GM12878 (cell line): ENCODE results near the gene SERPINB5. TPM values are rescaled to one million over a fixed set of nuclear protein-coding genes. Genes with fewer than 3 reads are reported as not detected.

ENCODE experiments used
- ATAC-seq: fragments of 200-7000 bp; cut with Tn5 transposase; 3 replicates; pipeline ENCODE4 v1.9.1; 2020; ENCODE audit warnings: mild to moderate bottlenecking, moderate library complexity
- BruUV-seq: library from RNA; stranded (reverse); fragments of 400-500 nt; replicated peaks from 2 replicates; lab custom pipeline; 2021; lab: Mats Ljungman, UMichigan
- CTCF ChIA-PET: fragments of 300-600 bp; sonication (Branson Sonifier 250); formaldehyde crosslinking; extraction: SDS; loops from one replicate; lab custom pipeline; 2021; ENCODE audit warnings: inconsistent platforms; lab: Yijun Ruan, JAX
- POLR2A ChIA-PET: fragments of 350-600 bp; formaldehyde crosslinking; extraction: SDS; loops from one replicate; lab custom pipeline; 2021; ENCODE audit warnings: inconsistent platforms; lab: Charles Lee
- RAD21 ChIA-PET: fragments of 300-600 bp; sonication (Branson Sonifier 250); formaldehyde crosslinking; loops from one replicate; lab custom pipeline; 2023; ENCODE audit warnings: antibody characterized with exemption; ENCODE audit not compliant: unreplicated experiment; lab: Charles Lee
- SMC1A ChIA-PET: fragments of 300-600 bp; sonication (Branson Sonifier 250); formaldehyde crosslinking; loops from one replicate; lab custom pipeline; 2023; ENCODE audit not compliant: unreplicated experiment, uncharacterized antibody; lab: Charles Lee
- DNase-seq: peaks from one replicate; pipeline ENCODE4 v3.0.0-alpha.2; 2011; ENCODE audit warnings: low read depth, low spot score
- FAIRE-seq: peaks from 3 replicates; lab custom pipeline; 2011; peaks lifted over from hg19 to GRCh38; lab: Jason Lieb, UNC
- H2AFZ ChIP-seq: 2 replicates; pipeline ENCODE4 v1.6.0; 2011; ENCODE audit warnings: low read depth, low read length, control low read depth; ENCODE audit not compliant: control insufficient read depth
- H3K27ac ChIP-seq: 2 replicates; pipeline ENCODE4 v1.5.1; 2011; ENCODE audit warnings: control low read depth; ENCODE audit not compliant: control insufficient read depth, insufficient read depth
- H3K27me3 ChIP-seq, 2 experiments: replicated peaks in 1 of 2; 2 replicates each; pipeline versions ENCODE4 v1.6.0 to v1.6.1; 2011; ENCODE audit warnings: low read length in 1 of 2; ENCODE audit not compliant: control insufficient read depth in 2 of 2, insufficient read depth in 2 of 2
- H3K36me3 ChIP-seq, 2 experiments: 2 replicates each; pipeline ENCODE4 v1.5.1; 2011; ENCODE audit warnings: low read length in 1 of 2; ENCODE audit not compliant: control insufficient read depth in 2 of 2, insufficient read depth in 2 of 2
- H3K4me1 ChIP-seq: 2 replicates; pipeline ENCODE4 v1.6.1; 2011; ENCODE audit warnings: mild to moderate bottlenecking, low read length, moderate library complexity, mixed read lengths; ENCODE audit not compliant: control insufficient read depth, insufficient read depth
- H3K4me2 ChIP-seq: 2 replicates; pipeline ENCODE4 v1.6.0; 2011; ENCODE audit warnings: control low read depth; ENCODE audit not compliant: control insufficient read depth, insufficient read depth
- H3K4me3 ChIP-seq: fragments of 200-600 bp; sonication (generic); 2 replicates; pipeline ENCODE4 v1.5.1; 2016
- H3K79me2 ChIP-seq: 2 replicates; pipeline ENCODE4 v1.6.0; 2011; ENCODE audit warnings: low read length; ENCODE audit not compliant: control insufficient read depth, insufficient read depth
- H3K9ac ChIP-seq: 2 replicates; pipeline ENCODE4 v1.8.0; 2011; ENCODE audit warnings: low read length, control low read depth, mixed read lengths; ENCODE audit not compliant: control insufficient read depth, insufficient read depth
- H3K9me3 ChIP-seq: replicated peaks from 3 replicates; pipeline ENCODE4 v1.5.1; 2011; ENCODE audit warnings: mild to moderate bottlenecking, low read length; ENCODE audit not compliant: control insufficient read depth, insufficient read depth
- H4K20me1 ChIP-seq: 2 replicates; pipeline ENCODE4 v1.6.0; 2011; ENCODE audit not compliant: control insufficient read depth, insufficient read depth
- ATF7 ChIP-seq: fragments of 450-650 bp; IDR thresholded peaks from 2 replicates; pipeline ENCODE4 v1.6.1; 2016; ENCODE audit warnings: low read depth, mild to moderate bottlenecking
- BCL11A ChIP-seq: IDR thresholded peaks from 2 replicates; pipeline ENCODE4 v1.6.1; 2011; ENCODE audit warnings: low read depth, low read length
- CHD4 ChIP-seq: fragments of 200-600 bp; sonication (generic); IDR thresholded peaks from 2 replicates; pipeline ENCODE4 v1.6.1; 2016; ENCODE audit warnings: mild to moderate bottlenecking
- CREB1 ChIP-seq: IDR thresholded peaks from 2 replicates; pipeline ENCODE4 v1.6.1; 2012; ENCODE audit warnings: low read depth, mild to moderate bottlenecking, inconsistent platforms
- EP300 ChIP-seq, 2 experiments: fragments of 150-350 bp in 1 of 2; IDR thresholded peaks; 2 replicates each; pipeline ENCODE4 v1.6.1; 2011 to 2012; ENCODE audit warnings: low read depth in 2 of 2, low read length in 2 of 2, borderline replicate concordance in 1 of 2, improper control_type of control experiment in 1 of 2, inconsistent platforms in 1 of 2; ENCODE audit not compliant: control insufficient read depth in 1 of 2
- ESRRA ChIP-seq: IDR thresholded peaks from 2 replicates; pipeline ENCODE4 v1.6.1; 2012; ENCODE audit warnings: mild to moderate bottlenecking, low read length, improper control_type of control experiment
- ETV6 ChIP-seq, 2 experiments: fragments of 450-650 bp in 1 of 2; IDR thresholded peaks in 1 of 2; conservative IDR thresholded peaks in 1 of 2; 2 replicates each; pipeline ENCODE4 v1.6.1; 2014; ENCODE audit warnings: antibody characterized with exemption in 1 of 2, borderline replicate concordance in 1 of 2, low read depth in 1 of 2, mild to moderate bottlenecking in 1 of 2, moderate library complexity in 1 of 2
- HCFC1 ChIP-seq: fragments of 150-350 bp; IDR thresholded peaks from 2 replicates; pipeline ENCODE4 v1.6.1; 2014; ENCODE audit warnings: low read length
- HDAC6 ChIP-seq: fragments of 200-600 bp; sonication (generic); IDR thresholded peaks from one replicate; pipeline ENCODE4 v1.8.0; 2017; ENCODE audit warnings: antibody characterized with exemption; ENCODE audit not compliant: unreplicated experiment
- IRF5 ChIP-seq: fragments of 450-650 bp; IDR thresholded peaks from 2 replicates; pipeline ENCODE4 v1.6.1; 2017; ENCODE audit warnings: borderline replicate concordance
- JUND ChIP-seq: IDR thresholded peaks from 2 replicates; pipeline ENCODE4 v1.6.1; 2012; ENCODE audit warnings: low read depth, mild to moderate bottlenecking, low read length, improper control_type of control experiment, moderate library complexity
- KDM1A ChIP-seq: fragments of 200-600 bp; sonication (generic); IDR thresholded peaks from 2 replicates; pipeline ENCODE4 v1.6.1; 2016; ENCODE audit warnings: borderline replicate concordance
- PAX8 ChIP-seq: fragments of 450-650 bp; IDR thresholded peaks from 2 replicates; pipeline ENCODE4 v1.6.1; 2017; ENCODE audit warnings: mild to moderate bottlenecking, moderate library complexity
- POLR2AphosphoS5 ChIP-seq: IDR thresholded peaks from 2 replicates; pipeline ENCODE4 v1.6.1; 2011; ENCODE audit warnings: mild to moderate bottlenecking, low read length, inconsistent platforms
- SIN3A ChIP-seq: IDR thresholded peaks from 2 replicates; pipeline ENCODE4 v1.6.1; 2012; ENCODE audit warnings: low read depth, low read length, improper control_type of control experiment
- SIX5 ChIP-seq: IDR thresholded peaks from 2 replicates; pipeline ENCODE4 v1.6.1; 2011; ENCODE audit warnings: mild to moderate bottlenecking, low read depth, low read length, moderate library complexity; ENCODE audit not compliant: severe bottlenecking
- STAT3 ChIP-seq: IDR thresholded peaks from 2 replicates; pipeline ENCODE4 v1.6.1; 2011; ENCODE audit warnings: low read depth, low read length, improper control_type of control experiment
- TCF3 ChIP-seq: IDR thresholded peaks from 2 replicates; pipeline ENCODE4 v1.6.1; 2012; ENCODE audit warnings: low read depth, mild to moderate bottlenecking, low read length, borderline replicate concordance; ENCODE audit not compliant: insufficient read depth
- YBX1 ChIP-seq: fragments of 450-650 bp; IDR thresholded peaks from 2 replicates; pipeline ENCODE4 v1.6.1; 2016; ENCODE audit warnings: antibody characterized with exemption
- ZNF217 ChIP-seq: fragments of 450-650 bp; IDR thresholded peaks from 2 replicates; pipeline ENCODE4 v1.6.1; 2017; ENCODE audit warnings: antibody characterized with exemption, mild to moderate bottlenecking
- WGBS: methylation state at CpG from one replicate; pipeline ENCODE4 v1.1.6; 2016; ENCODE audit warnings: low lambda C conversion rate; ENCODE audit not compliant: insufficient replicate concordance, insufficient coverage; ENCODE audit errors: missing lambda C conversion rate; 5-methylcytosine and 5-hydroxymethylcytosine counted together
- in situ Hi-C: fragments of 300-500 bp; cut with MboI; formaldehyde crosslinking; loops from 9 replicates; pipeline ENCODE4 v1.14.3; 2018; ENCODE audit warnings: mixed read lengths
- intact Hi-C: fragments of 100-400 bp; cut with micrococcal nuclease; formaldehyde crosslinking; loops from one replicate; pipeline ENCODE4 v1.14.2; 2022; ENCODE audit not compliant: unreplicated experiment
- polyA plus RNA-seq, 11 experiments: library from polyadenylated mRNA; depleted of rRNA in 4 of 11; unstranded in 6 of 11; stranded (reverse) in 5 of 11; fragments of >200 nt; fragmentation: Nextera tagmentation in 4 of 11; fragmentation: Illumina TruSeq in 1 of 11; extraction: Ambion mirVana in 4 of 11; extraction: Trizol in 1 of 11; gene quantifications; 1 replicate in 1 of 11; 2 replicates in 10 of 11; pipeline versions ENCODE4 v1.2.1 to v1.2.3, GENCODE V29; 2011 to 2016; ENCODE audit warnings: inconsistent platforms in 2 of 11, missing spikeins in 2 of 11, low read depth in 1 of 11
- total RNA-seq, 4 experiments: library from RNA; depleted of rRNA in 3 of 4; stranded (reverse); fragments of >200 nt in 3 of 4; fragmentation: Illumina TruSeq in 1 of 4; extraction: Trizol in 1 of 4; gene quantifications; 2 replicates each; pipeline versions ENCODE4 v1.2.1 to v1.2.3, GENCODE V29; 2013 to 2021

The SERPINB5 gene
- total and polyA plus RNA-seq, 10 of the 15 experiments (the other 5 are each of a cell fraction or from before 2014, with no cell fraction given): 0.03 to 0.04 TPM; not detected in 8

GRCh38 chr18:63487676-63488075 lies 10.9 kb downstream of the SERPINB5 start:
- Histone ChIP-seq H3K36me3 (no peaks in the 10 kb centered on the region), H3K79me2 (no peaks in the 10 kb centered on the region), H4K20me1 (no peaks in the 10 kb centered on the region), H3K4me1 (no peaks in the 10 kb centered on the region), H3K4me2 (no peak overlapping the region), H3K27ac (no peak overlapping the region), H3K9ac (no peak overlapping the region), H3K4me3 (no peak overlapping the region), H3K9me3 (no peaks in the 10 kb centered on the region), H3K27me3 (peaks cover 0 to 2% of the 10 kb centered on the region in 2 experiments; a peak in 1 of 4 replicates), H2AFZ (no peak overlapping the region)
- WGBS: 0% methylated on average over 2 of the region's 2 CpGs
- no peak for DNase-seq
- no peak for FAIRE-seq
- RAD21 ChIA-PET: no interaction called here
- BruUV-seq: no TSS peak
- POLR2A ChIA-PET: no interaction called here
- CTCF ChIA-PET: interaction anchor here (0.6 to 0.9 kb wide), 3 partner anchors 19 to 89 kb away, joined by 3 to 4 read pairs (median 4); no protein-coding TSS in a partner anchor
- intact Hi-C loops (no loop called here), in situ Hi-C loops (no loop called here)
- ATAC-seq: no peak
- TF ChIP-seq SIX5 (no peak), HCFC1 (no peak), PAX8 (no peak), BCL11A (no peak), JUND (no peak), ATF7 (no peak), IRF5 (no peak), YBX1 (no peak), EP300 (IDR thresholded peaks at IDR 0.05; ENCODE audit: borderline replicate concordance in 1 of 2, control insufficient read depth in 1 of 2, low read depth in 2 of 2, low read length in 2 of 2) (no peak), KDM1A (no peak), SIN3A (no peak), CREB1 (no peak), HDAC6 (no peak), POLR2AphosphoS5 (no peak), ETV6 (conservative IDR thresholded peaks at IDR 0.05 in 1 of 2, IDR thresholded peaks at IDR 0.05 in 1 of 2; ENCODE audit: borderline replicate concordance in 1 of 2, low read depth in 1 of 2) (no peak), CHD4 (no peak), TCF3 (no peak), ZNF217 (no peak), ESRRA (no peak), STAT3 (no peak)
- SMC1A ChIA-PET: interaction anchor here (0.5 to 1.0 kb wide), 3 partner anchors 30 to 544 kb away, joined by 3 read pairs; no protein-coding TSS in a partner anchor
